Lower leg skin (tissue), 4 donors: ENCODE results near the gene SLC9A4. TPM values are rescaled to one million over a fixed set of nuclear protein-coding genes. Genes with fewer than 3 reads are reported as not detected.

Experiments used
- DNase-seq, 2 donors: peaks; one replicate each; pipeline ENCODE4 v3.0.0-alpha.2; 2019; ENCODE audit warnings: low spot score in 2 of 2
- H3K4me3 ChIP-seq: fragments of 200-600 bp; sonication (generic); 2 replicates; pipeline ENCODE4 v1.5.1; 2017; ENCODE audit warnings: mild to moderate bottlenecking, low read depth; ENCODE audit not compliant: poor library complexity, severe bottlenecking
- POLR2A ChIP-seq, 2 donors: fragments of 450-650 bp; IDR thresholded peaks; one replicate each; pipeline ENCODE4 v1.6.1; 2016 to 2017; ENCODE audit warnings: antibody characterized with exemption in 2 of 2, mild to moderate bottlenecking in 1 of 2, moderate library complexity in 1 of 2
- WGBS, 2 donors: methylation state at CpG; one replicate each; pipeline ENCODE4 v1.1.5; 2018; 5-methylcytosine and 5-hydroxymethylcytosine counted together
- intact Hi-C: fragments of 100-400 bp; cut with DNase I; formaldehyde crosslinking; loops from one replicate; pipeline ENCODE4 v1.15.0; 2023; ENCODE audit warnings: low total_unique reads
- total RNA-seq, 4 donors: library from RNA; depleted of rRNA; stranded (reverse); fragments of >200 nt; gene quantifications; one replicate each; pipeline ENCODE4 v1.1.0, GENCODE V29; 2016
- TF ChIP-seq, protein P1 (sequence below), 3 donors: fragments of 450-650 bp; IDR thresholded peaks; one replicate each; pipeline ENCODE4 v1.5.1; 2016; ENCODE audit warnings: antibody characterized with exemption in 3 of 3, mild to moderate bottlenecking in 3 of 3, moderate library complexity in 2 of 3

The SLC9A4 gene
- total RNA-seq, 4 donors from 2014 or later, result 0.15 to 2.7 (median 0.74) TPM; not detected in 1

DNA sequence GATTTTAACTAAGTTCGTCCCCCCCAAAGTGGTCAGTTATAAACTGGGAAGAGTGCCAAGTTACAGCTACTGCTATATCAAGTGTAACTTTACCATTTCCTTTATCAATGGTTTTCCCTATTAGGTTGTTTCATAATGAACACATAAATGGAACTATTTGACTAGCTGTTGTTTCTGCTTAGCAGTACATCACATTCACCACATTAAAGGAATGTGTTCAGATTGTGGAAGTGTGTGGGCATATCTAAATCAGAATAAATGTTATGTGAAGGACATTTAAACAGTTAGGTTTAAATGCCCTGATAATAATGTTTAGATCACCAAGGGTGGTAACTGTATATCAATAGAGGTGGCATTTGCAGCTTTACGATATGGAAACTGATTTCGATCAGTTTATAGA is 45.1 kb downstream of the SLC9A4 start:
- 85 to 86% methylated on average over 3 of the region's 3 CpGs for WGBS, 2 donors
- H3K4me3 ChIP-seq, result no peak overlapping the region
- no peak for TF ChIP-seq POLR2A (IDR thresholded peaks at IDR 0.05)
- TF ChIP-seq, protein P1, sequence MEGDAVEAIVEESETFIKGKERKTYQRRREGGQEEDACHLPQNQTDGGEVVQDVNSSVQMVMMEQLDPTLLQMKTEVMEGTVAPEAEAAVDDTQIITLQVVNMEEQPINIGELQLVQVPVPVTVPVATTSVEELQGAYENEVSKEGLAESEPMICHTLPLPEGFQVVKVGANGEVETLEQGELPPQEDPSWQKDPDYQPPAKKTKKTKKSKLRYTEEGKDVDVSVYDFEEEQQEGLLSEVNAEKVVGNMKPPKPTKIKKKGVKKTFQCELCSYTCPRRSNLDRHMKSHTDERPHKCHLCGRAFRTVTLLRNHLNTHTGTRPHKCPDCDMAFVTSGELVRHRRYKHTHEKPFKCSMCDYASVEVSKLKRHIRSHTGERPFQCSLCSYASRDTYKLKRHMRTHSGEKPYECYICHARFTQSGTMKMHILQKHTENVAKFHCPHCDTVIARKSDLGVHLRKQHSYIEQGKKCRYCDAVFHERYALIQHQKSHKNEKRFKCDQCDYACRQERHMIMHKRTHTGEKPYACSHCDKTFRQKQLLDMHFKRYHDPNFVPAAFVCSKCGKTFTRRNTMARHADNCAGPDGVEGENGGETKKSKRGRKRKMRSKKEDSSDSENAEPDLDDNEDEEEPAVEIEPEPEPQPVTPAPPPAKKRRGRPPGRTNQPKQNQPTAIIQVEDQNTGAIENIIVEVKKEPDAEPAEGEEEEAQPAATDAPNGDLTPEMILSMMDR (IDR thresholded peaks at IDR 0.05), result no peak
- intact Hi-C loops, result no loop called here
- DNase-seq, result no peak

GRCh38 chr2:102520009-102520408 is 47.0 kb downstream of the SLC9A4 start:
- no peak for DNase-seq
- WGBS, 2 donors, result 37 to 41% methylated on average over 2 of the region's 2 CpGs
- TF ChIP-seq POLR2A (IDR thresholded peaks at IDR 0.05), result no peak
- TF ChIP-seq, protein P1 (IDR thresholded peaks at IDR 0.05), result no peak
- intact Hi-C loops, result no loop called here
- H3K4me3 ChIP-seq, result no peak overlapping the region

- intact Hi-C loops, result no loop called here
- H3K4me3 ChIP-seq, result no peak overlapping the region
- DNase-seq, result no peak
- TF ChIP-seq POLR2A (IDR thresholded peaks at IDR 0.05), result no peak
- TF ChIP-seq, protein P1 (IDR thresholded peaks at IDR 0.05), result no peak
- WGBS, 2 donors, result 63 to 76% methylated on average over 1 of the region's 1 CpG
These were observed 47.8 kb downstream of the SLC9A4 start for GRCh38 chr2:102520801-102521200.

DNA sequence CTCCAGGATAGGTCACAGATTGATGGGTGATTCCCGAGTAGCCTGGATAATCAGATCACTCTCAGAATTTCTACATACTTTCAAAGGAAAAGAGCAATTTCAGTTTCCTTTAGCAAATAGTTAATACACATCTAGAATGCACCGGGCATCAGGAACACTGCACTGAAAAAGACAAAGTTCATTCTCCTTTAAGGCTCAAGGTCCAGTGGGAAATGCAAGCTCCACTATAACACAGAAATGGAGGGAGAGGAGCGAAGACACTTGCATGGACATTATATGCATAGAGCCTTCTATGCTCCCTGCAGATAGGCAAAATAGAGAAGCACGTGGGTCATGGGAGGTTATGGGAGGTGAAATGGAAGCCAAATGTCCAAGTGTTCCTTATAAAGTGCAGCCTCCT is 49.1 kb downstream of the SLC9A4 start:
- no peak overlapping the region for H3K4me3 ChIP-seq
- WGBS, 2 donors, result 80 to 82% methylated on average over 4 of the region's 4 CpGs
- no peak for DNase-seq
- intact Hi-C loops, result no loop called here
- TF ChIP-seq POLR2A (IDR thresholded peaks at IDR 0.05), result no peak
- TF ChIP-seq, protein P1 (IDR thresholded peaks at IDR 0.05), result no peak

- WGBS, 2 donors, result 89 to 92% methylated on average over 3 of the region's 3 CpGs
- H3K4me3 ChIP-seq, result no peak overlapping the region
- TF ChIP-seq, protein P1 (IDR thresholded peaks at IDR 0.05), result no peak
- TF ChIP-seq POLR2A (IDR thresholded peaks at IDR 0.05), result no peak
- intact Hi-C loops, result no loop called here
- DNase-seq, result no peak
These were observed 49.9 kb downstream of the SLC9A4 start for GRCh38 chr2:102522890-102523289.

GRCh38 chr2:102523651-102524050 is 50.6 kb downstream of the SLC9A4 start:
- intact Hi-C loops, result no loop called here
- no peak for DNase-seq
- no peak for TF ChIP-seq POLR2A (IDR thresholded peaks at IDR 0.05)
- TF ChIP-seq, protein P1 (IDR thresholded peaks at IDR 0.05), result no peak
- WGBS, 2 donors, result 58 to 64% methylated on average over 3 of the region's 3 CpGs
- no peak overlapping the region for H3K4me3 ChIP-seq
